Fibroblast of skin of scalp (primary cell): ENCODE results near the gene C17orf67.

Experiments
- DNase-seq: peaks from one replicate; pipeline ENCODE4 v3.0.0-alpha.2; 2013

C17orf67 gene

DNA sequence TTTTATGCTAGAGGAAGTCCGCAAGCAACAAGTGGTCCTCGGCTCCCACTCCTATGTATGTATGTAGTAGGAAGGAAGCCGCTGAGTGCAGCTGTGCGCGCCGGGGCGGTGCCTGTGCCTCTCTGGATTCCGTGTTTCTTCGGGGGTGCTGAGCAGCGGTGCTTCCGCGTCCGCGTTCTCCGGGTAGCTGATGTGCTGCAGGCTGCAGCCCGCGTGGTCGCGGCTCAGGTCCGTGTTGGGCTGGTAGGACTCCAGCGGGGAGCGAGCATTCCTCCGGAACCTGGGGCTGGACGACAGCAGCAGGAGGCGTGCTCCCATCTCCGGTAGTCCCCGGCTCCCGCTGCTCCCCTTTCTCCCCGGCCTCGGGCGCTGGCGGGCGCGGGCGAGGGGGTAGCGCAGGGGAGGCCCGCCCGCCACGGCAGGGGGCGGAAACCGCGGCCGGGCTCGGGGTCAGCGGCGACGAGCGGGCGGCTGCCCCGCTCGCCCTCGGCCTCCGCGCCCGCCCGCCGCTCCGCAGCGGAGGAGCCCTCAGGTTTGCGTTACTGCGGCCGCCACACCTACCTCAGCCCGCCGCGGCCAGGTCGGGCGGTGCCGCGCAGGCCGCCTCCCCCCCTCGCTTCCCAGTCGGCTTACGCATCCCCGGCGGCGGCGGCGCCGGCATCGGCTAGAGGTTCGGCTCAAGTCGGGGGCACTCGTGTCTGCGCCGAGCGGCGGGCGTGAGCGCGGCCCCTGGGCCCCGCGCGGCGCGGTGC lies 487 bp downstream of the C17orf67 start:
- DNase-seq = peak; percentile 38

DNA sequence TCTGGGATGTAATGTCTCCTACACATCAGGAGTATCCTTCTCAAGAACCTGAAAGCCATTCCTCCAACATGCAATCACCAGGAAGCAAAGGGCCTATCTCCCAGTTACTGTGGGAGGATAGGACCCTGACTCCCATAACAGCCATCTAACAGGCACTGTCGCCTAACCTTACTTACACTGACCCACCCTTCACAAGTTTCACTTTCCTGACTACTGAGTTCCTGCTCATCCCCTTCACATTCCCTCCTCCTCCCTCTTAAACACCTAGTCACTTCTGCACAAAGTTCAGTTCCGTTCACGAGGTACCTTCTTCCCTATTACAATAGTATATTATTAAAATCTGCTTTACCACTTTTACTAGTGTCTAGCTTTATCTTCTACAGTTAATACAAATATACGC lies 1.3 kb downstream of the C17orf67 start:
- DNase-seq = no peak

DNA sequence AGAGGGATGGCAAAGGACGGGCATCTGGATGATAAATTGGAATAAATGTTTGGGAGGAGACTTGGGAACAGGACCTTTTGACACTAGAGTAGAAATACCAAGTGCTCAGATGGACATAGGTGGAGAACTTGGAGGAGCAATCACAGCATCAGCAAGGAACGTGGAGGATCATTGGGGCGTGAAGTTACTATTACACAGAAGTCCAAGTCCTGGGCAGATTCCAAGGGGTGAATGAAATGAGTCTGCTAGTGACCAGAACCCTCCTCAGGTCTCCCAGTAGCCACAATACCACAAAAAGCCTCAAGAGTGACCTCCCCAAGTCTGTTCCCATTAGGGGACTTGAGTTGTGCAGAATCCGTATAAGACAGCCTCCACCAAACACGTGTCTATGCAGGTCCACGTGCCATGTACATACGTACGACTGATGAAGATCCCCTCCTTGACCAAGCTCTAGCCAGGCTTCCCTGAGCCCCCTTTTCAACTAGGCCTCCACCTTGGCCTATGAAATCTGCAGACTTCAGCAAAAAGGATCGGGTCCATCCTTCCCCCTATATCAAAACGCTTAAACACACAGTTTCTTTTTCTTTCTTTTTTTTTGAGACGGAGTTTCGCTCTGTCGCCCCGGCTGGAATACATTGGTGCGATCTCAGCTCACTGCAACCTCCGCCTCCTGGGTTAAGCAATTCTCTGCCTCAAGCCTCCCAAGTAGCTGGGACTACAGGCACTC lies 2.2 kb downstream of the C17orf67 start:
- DNase-seq = no peak

DNA sequence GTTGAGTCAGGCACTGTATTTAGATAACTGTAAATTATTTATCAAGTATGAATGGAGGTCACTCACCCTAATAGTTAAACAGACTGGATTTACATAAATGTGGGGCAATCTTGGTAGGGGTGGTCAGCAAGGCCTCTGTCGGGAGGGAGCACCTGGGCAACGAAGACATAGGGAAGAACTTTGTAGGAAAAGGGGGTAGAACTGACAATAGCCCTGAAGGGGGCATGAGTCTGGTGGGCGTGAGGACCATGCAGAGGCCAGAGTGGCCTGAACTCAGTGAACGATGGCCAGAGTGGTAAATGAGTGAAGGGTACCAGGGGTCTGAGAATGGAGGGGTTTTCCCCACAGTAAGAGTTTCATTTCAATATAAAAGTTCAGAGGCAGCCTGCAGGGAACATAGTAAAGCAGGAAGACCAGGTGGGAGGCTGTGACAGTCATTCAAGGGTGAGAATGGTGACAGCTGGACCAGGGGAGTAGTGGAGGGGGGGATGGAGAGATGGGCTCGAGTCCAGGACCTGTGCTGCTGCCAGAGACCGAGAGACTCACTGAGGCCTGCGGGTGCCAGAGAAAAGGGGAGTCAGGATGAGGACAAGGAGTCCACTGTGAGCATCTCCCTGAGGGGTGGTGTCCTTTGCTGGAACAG lies 2.9 kb downstream of the C17orf67 start:
- no peak for DNase-seq

DNA sequence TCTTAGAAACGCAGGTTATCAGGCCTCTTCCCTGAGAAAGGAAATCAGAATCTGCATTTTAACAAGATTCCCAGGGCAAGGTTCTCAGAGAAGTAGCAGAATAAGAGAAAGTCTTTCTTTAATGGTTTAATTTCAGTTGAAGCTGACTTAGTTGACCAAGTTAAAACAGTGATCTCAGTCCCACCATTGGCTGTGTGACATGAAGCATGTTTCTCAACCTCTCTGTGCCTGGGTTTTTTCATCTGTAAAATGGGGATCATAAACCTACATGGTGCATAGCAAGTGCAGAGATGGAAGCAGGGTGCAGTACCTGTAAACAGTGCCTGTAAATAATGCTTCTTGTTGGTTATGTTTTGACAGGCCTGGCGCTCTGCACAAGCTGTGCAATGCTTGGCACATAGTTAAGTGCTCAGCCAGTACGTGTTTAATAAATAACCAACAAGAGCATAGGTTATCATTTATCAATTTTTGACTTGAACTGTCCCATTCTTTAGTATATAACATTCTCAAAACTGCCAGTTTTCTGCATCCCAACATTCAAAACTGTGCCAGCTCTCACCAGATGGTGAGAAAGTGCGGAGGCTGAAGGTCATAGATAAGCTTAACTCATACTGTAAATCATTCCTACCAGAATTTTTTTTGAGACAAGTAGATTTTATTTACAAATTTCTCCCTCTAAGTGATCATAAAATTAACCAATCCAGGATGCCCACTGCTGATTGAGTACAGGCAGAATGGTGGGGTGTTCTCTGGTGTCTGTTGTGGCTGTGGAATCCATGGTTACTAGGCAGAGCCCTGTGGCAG lies 6.9 kb downstream of the C17orf67 start:
- DNase-seq = no peak

DNA sequence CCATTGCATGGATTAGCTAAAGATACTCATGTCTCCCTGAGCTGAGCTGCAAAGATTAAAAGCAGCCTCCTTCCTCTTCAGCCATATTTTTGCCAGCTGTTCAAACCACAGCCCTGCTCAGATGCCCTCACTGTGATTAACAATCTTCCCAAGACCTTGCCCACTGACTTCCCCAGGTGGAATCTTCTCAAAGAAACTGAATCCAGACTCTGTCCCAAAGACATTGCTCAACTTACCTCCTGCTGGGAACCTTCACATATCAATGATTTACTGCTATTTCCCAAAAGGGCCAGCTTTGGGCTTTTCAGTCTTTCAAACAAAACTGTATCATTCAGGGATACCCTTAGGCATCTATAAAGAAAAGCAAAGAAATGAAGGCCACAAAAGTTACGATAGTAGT lies 9.2 kb downstream of the C17orf67 start:
- DNase-seq = no peak

DNA sequence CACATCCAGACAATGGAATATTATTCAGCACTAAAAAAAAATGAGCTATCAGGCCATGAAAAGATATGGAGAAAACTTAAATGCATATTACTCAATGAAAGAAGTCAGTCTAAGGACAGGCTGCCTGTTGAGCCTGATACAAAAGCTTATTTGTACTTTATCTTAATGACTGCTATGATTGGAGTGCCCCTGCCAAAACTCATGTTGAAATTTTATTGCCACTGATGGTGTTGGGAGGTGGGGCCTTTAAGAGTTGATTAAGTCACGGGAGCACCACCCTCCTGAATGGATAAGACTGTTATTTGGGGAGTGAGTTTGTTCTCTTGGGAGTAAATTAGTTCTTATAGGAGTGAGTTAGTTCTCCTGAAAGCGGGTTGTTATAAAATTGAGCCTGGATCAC lies 9.9 kb downstream of the C17orf67 start:
- DNase-seq = no peak

DNA sequence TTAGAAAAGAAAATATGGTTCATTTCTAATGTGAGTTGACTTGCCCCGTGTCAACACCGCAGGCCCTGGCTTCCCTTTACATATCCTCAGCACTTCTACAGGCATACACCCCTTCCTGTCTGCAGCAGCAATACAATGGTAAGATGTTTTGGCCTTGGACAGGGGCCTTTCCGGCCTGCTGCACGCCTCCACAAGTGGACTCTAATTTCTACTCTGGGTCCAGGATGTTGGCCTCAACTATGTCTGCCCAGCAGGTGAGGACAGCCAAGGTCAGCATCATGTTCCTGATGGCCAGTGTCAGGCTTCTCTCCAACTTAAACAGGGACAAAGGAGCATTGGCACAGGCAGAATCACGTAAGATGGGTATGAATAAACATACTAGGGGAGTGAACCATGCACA lies 11.0 kb downstream of the C17orf67 start:
- DNase-seq = no peak

DNA sequence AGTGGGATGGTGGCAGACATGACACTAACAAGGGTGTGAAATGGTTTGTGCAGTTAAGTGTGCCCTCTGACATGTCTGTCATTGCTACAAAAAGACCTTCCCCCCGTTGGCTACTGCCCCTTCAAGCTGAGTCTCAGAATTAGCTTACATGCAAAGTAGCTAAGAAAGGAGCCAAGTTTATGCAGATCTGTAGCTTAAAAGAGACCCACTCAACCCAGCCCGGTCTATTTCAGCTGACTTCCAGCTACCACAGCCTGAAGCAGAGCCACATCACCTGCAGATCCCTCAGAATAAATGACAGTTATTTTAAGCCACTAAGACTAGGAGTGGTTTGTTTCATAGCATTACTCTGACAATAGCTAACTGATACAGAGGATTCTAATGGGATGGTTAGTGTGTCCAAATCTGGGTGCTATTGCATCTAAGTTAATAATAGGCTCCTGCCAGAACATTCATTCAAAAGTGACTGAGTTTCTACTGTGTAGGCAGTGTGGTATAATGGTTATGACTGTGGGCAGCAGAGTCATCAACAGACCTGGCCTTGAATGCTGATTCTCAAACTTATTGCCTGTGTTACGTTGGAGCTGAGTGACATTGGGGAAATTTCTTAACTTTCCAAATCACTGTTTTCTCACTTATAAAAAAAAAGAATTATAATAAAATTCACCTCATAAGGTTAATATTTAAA lies 11.7 kb downstream of the C17orf67 start:
- no peak for DNase-seq

DNA sequence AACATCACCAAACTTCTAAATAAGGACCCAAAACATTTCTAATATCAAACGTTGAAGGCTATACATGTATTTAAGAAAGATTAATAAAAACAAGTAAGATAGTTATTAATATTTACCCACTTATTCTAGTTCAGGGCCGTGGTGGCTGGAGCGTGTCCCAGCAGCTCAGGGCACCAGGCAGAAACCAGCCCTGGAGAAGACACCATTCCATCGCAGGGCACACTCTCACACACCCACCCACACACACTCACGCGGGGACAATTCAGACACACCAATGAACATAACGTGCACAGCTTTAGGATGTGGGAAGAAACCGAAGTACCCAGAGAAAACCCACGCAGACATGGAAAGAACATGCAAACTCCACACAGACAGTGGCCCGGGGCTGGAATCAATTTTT lies 13.5 kb downstream of the C17orf67 start:
- DNase-seq = no peak

DNA sequence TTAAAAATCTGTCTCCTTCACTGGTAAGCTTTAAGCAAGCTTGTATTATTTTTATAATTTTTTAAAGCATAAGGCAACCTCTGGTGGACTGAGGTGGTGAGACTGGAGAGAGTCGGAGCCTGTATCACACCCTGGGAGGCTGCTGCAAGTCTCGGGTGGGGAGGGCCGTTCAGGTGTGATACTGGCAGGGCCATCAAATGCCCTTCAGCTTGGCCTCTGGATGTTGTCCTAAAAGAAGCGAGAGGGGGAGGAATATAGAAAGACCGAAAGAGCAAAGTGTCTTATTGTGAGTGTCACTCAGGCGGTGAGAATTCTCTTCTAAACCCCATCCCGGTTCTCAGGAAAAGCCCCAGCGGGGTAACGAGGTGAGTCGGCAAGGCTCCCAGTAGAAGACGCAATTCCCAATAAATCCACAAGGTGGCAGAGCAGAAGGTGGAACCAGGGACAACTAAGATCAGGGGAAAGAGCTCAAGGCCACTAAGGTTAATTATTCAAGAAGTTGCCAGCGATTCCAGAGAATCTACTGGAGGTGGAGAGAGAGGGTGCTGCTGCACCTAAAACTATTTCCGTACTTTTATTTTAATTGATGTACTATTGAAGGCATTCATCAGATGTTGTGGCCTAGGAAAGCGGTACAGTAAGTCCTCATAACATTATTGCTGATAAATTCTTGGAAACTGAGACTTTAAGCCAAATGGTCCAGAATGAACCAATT lies 14.1 kb downstream of the C17orf67 start:
- DNase-seq = peak; percentile 70

DNA sequence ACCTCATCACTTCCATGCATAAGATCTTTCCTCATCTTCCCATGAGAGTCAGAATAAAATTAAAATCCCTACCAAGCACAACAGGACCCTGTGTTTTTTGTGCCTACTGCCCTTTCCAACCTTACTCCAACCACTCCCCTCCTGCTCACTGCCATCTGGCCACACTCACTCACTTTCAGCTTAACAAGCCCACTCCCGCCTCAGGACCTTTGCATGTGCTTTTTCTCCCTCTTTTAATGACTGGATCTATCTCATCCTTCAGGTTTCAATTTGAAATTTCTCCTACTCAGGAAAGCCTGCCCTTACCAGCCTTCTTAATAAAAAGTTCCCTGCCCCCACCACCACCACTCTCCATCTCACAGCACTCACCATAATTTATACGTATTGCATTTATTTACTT lies 14.7 kb downstream of the C17orf67 start:
- no peak for DNase-seq

DNA sequence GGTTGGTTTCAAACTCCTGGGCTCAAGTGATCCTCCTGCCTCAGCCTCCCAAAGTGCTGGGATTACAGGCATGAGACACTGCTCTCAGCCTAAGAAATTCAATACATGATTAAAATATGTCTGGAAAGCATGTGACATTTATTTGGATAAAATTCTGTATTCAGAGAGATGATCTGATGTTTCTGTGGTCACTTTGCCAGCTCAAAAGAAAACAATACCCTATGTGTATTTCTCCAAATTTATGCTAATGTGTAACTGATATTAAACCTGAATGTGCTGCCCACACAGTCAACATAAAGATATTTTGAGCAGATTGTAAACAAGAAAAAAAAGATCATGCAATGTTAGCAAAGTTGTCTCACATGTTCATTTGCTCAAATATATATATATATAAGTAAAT lies 16.7 kb downstream of the C17orf67 start:
- no peak for DNase-seq

DNA sequence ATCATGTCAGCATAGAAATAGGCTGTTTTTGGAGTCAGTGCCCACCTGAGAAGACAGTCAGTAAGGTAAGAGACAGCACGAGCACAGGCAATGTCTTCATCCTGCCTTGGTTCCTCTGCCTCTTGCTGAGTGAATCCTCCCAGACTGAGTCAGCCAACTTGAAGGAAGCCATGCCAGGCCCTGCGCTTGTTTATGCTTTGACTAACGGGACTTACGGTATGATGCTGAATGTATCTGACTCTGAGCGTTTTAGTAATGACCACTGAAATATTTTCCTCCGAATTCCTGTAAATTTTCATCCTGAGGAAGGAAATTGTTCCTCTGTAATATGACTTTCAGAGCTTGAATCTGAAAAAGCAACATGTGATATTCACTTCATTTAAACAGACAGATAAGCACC lies 18.0 kb downstream of the C17orf67 start:
- DNase-seq = peak; percentile 25

DNA sequence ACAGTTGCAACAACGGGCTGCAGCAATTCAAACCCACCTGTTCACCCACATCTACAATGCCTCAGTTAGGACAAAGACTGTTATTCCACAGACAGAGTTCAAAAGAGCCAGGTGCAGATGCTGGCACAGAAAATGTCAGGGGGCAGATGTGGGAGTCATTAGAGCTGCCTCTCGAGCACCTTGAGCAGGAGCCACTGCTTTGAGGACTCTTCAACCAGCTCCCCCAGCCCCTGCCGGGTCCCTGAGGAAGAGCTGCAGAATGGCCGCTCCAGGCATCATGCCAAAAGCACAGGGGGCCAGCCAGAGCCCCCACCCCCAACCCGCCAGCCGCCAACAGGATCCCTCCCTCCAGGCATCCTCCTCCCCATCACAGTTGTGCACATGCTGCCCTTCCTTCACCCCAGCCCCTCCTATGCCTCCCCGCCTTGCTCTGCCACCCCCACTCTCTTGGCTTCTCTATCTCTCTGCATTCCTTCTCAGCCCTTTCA lies 20.8 kb downstream of the C17orf67 start:
- no peak for DNase-seq

DNA sequence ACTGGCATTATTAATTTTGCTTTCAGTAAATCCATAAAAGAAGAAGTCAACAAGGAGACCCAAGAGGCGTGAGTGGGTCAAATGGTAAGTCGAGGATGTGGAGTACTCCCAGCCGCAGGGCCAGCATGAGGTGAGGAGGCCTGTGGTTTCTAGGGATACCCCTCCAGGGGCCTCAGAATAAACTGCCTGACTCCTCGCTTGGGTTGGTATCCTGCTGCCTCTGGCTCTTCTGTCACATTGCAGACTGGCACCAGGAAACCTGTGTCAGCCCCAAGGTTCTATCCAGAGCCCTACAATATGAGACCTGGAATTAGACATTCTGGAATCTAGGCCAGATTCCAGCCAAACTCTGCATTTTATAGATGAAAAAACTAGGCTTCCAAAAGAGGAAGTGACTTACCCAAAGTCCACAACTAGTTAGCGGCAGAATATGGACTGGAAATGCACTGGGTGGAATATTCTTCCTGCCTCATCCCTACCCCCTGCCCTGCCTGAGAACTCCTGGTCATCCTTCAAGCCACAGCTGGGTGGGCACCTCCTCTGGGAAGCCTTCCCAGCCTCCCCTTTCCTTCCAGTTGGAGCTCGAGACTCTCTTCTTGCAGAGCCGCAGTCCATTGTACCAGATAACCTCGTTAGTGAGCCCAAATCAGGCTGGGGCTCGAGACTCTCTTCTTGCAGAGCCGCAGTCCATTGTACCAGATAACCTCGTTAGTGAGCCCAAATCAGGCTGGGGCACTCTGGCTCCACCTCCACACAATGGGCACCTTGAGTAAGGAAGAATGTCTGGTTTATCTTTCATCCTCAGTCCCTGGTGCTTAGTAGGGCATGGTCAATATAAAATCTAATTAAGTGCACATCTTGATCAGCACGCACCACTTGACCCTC lies 22.6 kb downstream of the C17orf67 start:
- DNase-seq = no peak

DNA sequence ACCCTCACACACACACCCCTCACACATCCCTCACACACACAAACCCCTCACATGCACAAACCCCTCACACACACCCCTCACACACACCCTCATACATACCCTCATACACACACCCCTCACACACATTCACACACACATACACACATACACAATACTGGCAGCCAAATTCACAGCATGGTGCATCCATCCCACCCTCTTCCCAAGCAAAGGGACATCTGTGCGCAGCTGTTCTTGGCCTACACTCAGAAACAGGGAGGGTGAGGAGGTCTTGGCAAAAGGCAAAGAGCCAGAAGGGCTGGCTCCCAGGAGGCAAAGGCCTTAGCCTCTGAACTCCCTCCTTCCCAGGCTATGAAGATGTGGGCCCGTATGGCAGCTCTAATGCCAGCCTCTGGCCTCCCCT lies 23.4 kb downstream of the C17orf67 start:
- no peak for DNase-seq

DNA sequence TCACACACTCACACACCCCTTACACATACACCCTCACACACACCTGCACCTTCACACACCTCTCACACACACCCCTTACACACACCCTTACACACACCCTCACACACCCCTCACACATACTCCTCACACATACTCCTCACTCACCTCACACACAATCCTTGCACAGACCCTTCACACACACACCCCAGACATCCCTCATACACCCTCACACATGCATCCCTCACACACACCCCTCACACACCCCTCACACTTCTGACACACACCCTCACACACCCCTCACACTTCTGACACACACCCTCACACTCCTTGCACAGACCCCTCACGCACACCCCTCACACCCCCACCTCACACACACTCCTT lies 23.9 kb downstream of the C17orf67 start:
- DNase-seq = no peak

DNA sequence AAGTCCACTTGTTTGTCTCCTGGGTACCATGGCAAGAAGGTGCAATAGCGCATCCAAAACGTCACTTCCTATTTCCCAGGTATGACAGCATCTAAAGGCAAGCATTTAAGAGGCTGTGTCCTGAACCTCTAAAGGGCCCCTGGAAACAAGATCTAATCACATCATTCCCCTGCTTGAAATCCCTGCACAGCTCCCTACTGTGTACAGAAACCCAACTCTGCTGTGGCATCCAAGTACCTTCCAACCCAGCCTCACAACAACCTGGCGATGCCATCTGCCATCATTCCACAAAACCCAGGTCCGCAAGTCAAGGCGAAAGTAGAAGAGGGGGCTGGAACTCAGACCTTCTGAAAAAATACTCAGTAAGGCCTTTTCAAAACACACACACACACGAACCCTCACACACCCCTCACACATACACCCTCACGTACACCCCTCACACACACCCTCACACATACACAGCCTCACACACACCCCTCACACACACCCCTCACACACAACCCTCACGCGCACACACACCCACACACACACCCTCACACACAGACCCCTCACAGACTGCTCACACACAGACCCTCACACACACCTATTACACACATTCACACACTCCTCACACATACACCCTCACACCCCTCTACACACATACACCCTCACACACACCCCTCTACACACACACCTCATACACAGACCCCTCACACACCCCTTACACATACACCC lies 24.5 kb downstream of the C17orf67 start:
- DNase-seq = no peak

DNA sequence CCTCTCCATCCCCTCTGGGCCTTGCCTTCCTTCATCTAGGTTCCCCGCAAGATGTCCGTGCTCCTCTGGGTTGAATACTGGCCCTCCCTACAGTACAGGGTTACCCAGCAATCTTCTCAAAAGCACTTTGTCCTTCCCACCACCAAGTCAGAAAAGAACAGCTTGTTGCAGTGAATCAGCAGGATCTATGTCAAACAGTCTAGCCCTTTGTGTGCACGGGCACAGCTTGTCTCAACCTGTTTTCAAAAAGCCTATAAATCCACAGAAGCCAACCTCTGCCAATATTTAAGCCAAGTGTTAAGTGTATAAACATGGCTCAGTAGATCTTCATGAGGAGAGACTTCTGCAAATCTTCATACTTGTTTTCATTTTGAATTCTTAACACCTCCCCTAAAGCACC lies 25.2 kb downstream of the C17orf67 start:
- no peak for DNase-seq
